GM19193 (cell line): ENCODE data around the gene CA10.

ENCODE experiments used
- POLR2A ChIP-seq: IDR thresholded peaks from 4 replicates; pipeline ENCODE4 v1.6.1; 2011; ENCODE audit not compliant: insufficient read depth, insufficient read length; ENCODE audit errors: extremely low read depth

The CA10 gene

GRCh38 chr17:51841669-51842068 is 316.8 kb downstream of the CA10 start:
- TF ChIP-seq POLR2A, result no peak

- TF ChIP-seq POLR2A, result no peak
These were observed 317.8 kb downstream of the CA10 start for GRCh38 chr17:51840688-51841087.

DNA sequence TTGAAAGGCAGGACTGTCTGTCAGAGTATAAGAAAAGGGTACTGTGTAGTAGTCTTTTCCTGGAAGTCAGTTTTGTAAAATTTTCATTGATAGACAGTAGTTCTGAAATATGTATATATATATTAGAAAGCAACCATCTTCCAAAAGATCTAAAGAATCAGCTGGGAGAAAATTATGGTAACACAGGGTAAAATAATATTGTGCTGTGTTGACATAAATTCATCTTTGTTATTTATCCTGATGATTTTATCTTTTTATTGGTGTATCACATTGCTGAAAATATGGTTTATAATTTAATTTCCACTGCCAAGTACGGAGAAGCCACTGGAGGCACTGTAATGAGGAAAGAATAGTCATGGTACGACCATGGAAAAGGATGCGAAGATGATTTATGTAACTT is 324.9 kb downstream of the CA10 start:
- no peak for TF ChIP-seq POLR2A

DNA sequence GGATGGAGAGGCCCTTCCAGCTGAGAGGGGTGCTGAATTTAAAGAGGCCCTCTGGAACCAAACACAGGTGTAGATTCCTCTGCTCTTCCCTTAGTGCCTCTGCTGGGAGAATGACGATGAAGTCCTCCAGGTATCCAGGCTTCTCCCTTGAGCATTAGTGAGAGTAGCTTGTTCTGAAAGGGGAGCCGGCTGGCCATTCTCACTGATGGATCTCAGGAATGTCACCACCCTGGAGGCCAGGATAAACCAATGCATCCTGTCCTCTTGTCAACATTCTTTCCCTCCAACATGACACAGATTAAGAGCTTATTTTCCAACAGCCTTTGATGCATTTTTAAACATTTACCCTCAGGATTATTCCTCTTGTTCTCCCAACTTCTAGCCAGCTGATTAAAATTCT is 325.5 kb downstream of the CA10 start:
- no peak for TF ChIP-seq POLR2A

DNA sequence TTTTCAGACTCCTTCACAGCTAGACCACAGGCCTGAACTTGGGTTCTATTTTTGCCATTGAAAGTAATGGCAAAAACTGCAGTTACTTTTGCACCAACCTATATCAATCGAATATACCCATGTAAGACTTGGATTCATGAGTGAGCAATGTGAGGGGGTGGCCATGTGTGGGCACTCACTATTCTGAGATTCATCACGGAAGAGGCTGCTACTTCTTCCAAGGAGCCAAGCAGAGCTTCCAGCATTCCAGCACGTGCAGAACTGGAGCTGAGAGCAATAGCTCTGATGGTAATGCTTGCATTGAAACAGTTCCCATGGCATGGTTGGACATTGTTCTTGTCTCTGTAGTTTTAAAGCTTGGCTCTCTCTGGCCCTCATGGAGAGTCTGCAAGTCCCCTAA is 327.6 kb downstream of the CA10 start:
- no peak for TF ChIP-seq POLR2A

DNA sequence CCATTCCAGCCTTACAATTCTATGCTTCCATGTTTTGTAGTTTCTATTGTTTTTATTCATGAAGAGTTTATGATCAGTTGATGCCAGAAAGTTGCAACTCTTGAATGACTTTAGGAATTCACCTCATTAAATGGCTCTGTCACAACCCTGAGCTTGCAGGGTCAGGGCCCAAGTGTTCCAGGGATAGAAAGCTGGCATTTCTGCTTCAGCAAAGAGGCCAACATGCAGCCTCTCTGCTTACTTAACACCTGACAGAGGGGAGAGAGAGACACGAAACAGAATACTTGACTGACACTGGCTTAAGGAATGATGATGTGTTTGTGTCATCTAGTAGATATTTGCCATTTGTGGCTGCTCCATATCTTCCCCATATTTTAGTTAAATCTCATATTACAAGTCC is 328.1 kb downstream of the CA10 start:
- TF ChIP-seq POLR2A, result no peak

DNA sequence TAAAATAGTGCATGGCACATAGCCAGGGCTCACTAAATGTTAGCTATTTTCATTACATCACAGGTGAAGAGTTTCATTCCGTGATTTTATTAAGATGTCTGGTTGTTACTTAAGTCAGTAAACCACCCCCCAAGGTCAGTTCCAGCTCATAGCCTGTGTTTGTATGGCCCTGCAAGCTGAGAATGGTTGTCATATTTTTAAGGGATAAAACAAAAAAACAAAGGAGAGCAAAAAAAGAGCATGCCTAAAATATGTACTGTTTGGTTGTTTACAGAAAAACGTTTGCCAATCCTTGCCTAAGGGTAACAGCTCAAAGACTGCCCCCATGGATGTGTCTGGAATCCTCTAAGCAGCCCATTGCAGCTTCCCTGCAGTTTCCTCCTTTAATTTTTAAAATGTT is 329.6 kb downstream of the CA10 start:
- TF ChIP-seq POLR2A, result no peak

DNA sequence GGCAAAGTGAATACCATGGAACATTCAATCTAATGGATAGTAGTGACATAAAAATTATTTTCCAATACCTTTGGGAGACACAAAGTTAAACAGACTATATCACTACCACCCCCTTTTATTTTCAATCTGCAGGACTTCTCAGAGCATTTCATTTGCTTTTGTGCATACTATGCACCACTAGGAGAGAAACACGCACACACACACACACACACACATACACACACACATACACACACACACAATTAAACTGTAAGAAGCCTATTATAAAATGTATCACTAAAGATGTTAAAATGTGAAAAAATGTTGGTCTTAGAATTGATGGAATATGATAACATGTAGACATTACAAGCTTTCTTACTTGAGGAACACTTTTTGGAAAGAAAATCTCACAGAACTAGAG is 331.4 kb downstream of the CA10 start:
- TF ChIP-seq POLR2A, result no peak

DNA sequence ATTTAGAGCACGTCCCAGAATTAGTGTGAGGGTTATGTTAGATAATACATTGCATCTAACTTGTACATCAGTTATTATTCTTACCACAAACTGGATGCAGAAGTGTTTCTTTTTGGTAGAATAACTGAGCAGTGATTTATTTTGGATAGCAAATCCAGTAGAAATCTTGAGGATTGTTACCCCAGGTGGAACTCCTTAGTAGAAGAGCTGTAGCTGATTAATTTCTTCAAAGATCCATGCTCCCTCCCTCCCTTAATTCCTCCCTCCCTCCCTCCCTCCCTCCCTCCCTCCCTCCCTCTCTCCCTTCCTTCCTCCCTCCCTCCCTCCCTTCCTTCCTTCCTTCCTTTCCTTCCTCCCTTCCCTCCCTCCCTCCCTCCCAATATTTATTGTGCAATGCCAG is 337.7 kb downstream of the CA10 start:
- TF ChIP-seq POLR2A, result no peak

- no peak for TF ChIP-seq POLR2A
These were observed 338.3 kb downstream of the CA10 start for GRCh38 chr17:51820252-51820651.

GRCh38 chr17:51819341-51820219 is 338.9 kb downstream of the CA10 start:
- TF ChIP-seq POLR2A, result no peak

GRCh38 chr17:51818777-51819176 is 339.7 kb downstream of the CA10 start:
- TF ChIP-seq POLR2A, result no peak

DNA sequence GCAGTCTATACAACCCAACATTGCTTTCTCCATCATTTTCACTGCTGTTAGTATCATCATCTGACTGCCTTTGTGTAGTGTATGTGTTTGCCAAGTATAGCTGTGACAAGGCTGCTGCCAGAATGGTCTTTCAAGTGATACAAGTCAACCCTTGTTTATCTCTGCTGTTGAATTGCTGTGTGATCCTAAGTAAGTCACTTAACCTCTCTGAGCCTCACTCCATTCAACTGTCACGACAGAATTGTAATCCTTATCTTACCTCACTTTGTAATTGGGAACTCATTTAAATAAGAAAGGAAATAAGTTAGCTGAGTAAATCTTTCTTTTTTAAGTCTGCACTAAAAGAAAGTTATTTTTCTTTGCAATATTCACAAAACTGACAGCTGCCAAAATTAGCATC is 340.6 kb downstream of the CA10 start:
- TF ChIP-seq POLR2A, result no peak

DNA sequence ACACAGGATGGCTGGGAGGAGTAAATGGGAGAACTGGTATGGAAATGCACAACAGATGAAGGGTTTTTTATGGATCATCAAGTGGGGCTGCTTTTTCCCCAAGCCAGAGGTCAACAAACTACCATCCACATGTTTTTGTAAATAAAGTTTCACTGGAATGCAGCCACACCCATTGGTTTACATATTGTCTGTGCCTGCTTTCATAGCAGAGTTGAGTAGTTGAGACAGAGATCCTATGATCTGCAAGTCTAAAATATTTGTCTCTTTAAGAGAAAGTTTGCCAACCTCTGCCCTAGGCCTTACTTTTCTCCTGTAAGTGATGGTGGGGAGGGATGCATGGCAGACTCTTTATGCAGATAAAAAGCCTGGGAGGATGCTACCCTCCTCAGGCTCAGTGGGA is 341.4 kb downstream of the CA10 start:
- TF ChIP-seq POLR2A, result no peak

- TF ChIP-seq POLR2A, result no peak
These were observed 343.4 kb downstream of the CA10 start for GRCh38 chr17:51815097-51815496.

GRCh38 chr17:51814521-51814920 is 344.0 kb downstream of the CA10 start:
- TF ChIP-seq POLR2A, result no peak

- TF ChIP-seq POLR2A, result no peak
These were observed 344.7 kb downstream of the CA10 start for GRCh38 chr17:51813784-51814174.
